Cardiac fibroblast (primary cell): Measurements from ENCODE around the gene TRIM47.

Experiments
- DNase-seq, 2 donors: peaks; one replicate each; pipeline versions ENCODE4 v3.0.0 to v3.0.0-alpha.2; 2010; ENCODE audit warnings: low read depth in 2 of 2
- H3K4me3 ChIP-seq, 2 donors: replicated peaks in 1 of 2; 1 replicate in 1 of 2; 2 replicates in 1 of 2; pipeline ENCODE4 v1.5.1; 2011; ENCODE audit warnings: low read depth in 2 of 2, low read length in 2 of 2, mild to moderate bottlenecking in 2 of 2, moderate library complexity in 1 of 2
- TF ChIP-seq, protein P1 (sequence below): IDR thresholded peaks from one replicate; pipeline ENCODE4 v1.5.1; 2011; ENCODE audit warnings: low read depth, mild to moderate bottlenecking, low read length, inconsistent platforms

The TRIM47 gene

GRCh38 chr17:75834928-75835653 lies 43.3 kb downstream of the TRIM47 start:
- DNase-seq: no peak
- TF ChIP-seq, protein P1, sequence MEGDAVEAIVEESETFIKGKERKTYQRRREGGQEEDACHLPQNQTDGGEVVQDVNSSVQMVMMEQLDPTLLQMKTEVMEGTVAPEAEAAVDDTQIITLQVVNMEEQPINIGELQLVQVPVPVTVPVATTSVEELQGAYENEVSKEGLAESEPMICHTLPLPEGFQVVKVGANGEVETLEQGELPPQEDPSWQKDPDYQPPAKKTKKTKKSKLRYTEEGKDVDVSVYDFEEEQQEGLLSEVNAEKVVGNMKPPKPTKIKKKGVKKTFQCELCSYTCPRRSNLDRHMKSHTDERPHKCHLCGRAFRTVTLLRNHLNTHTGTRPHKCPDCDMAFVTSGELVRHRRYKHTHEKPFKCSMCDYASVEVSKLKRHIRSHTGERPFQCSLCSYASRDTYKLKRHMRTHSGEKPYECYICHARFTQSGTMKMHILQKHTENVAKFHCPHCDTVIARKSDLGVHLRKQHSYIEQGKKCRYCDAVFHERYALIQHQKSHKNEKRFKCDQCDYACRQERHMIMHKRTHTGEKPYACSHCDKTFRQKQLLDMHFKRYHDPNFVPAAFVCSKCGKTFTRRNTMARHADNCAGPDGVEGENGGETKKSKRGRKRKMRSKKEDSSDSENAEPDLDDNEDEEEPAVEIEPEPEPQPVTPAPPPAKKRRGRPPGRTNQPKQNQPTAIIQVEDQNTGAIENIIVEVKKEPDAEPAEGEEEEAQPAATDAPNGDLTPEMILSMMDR: no peak
- H3K4me3 ChIP-seq: no peak overlapping the region

DNA sequence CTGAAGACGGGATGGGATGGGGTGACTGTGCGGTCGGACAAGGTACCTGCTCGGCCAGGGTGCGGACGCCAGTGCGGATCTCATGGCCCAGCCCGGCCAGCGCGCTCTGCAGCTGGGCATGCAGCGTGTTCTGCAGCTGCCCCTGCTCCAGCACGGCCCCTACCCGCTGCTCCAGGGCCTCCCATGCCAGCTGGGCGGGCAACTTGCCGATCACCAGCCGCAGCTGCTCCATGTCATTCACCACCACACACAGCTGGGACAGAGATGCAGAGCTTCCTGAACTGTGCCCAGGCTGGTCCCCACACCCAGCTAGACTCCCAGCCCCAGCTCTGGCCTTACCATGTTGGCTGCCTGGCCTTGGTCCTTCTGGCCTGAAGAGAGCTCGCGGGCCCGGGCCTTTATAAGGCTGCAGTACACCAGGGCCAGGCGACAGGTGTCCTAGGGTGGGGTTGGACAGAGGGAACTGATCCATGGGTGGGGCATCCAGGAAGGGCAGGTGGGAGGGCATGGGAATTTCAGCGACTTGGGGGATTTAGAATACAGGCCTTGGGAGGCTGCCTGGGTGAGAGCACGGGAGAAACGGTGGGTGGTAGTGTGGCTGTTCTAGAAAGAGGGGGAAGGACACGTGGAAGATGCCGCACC lies 44.0 kb downstream of the TRIM47 start:
- TF ChIP-seq, protein P1: no peak
- no peak for DNase-seq
- H3K4me3 ChIP-seq: no peak overlapping the region

- no peak for DNase-seq
- TF ChIP-seq, protein P1: no peak
- no peak overlapping the region for H3K4me3 ChIP-seq
Measured at GRCh38 chr17:75832652-75833400, 45.6 kb downstream of the TRIM47 start.

DNA sequence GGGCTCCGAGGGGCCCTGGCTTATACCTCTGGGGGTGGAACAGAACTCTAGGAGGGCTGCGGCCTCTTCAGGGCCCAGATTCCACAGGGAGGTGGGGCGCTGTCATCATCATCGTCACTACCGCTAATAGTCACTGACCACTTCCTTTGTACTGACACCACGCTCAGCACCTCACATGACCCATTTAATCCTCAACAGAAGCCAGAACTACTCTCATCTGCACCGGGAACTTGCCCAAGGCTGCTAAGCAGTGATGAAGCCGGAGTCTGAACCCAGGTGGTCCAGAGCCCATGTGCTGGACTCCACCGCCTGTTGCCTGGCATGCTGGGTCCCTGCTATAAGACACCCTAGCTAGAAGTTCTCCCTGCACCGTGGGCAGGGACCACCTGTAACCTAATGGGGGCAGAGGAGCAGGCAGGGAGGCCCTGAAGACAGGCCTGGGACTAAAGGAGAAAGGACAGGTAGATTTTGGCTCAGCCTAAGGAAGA lies 46.2 kb downstream of the TRIM47 start:
- no peak overlapping the region for H3K4me3 ChIP-seq
- TF ChIP-seq, protein P1: no peak
- DNase-seq: peak; percentile 74 to 77

DNA sequence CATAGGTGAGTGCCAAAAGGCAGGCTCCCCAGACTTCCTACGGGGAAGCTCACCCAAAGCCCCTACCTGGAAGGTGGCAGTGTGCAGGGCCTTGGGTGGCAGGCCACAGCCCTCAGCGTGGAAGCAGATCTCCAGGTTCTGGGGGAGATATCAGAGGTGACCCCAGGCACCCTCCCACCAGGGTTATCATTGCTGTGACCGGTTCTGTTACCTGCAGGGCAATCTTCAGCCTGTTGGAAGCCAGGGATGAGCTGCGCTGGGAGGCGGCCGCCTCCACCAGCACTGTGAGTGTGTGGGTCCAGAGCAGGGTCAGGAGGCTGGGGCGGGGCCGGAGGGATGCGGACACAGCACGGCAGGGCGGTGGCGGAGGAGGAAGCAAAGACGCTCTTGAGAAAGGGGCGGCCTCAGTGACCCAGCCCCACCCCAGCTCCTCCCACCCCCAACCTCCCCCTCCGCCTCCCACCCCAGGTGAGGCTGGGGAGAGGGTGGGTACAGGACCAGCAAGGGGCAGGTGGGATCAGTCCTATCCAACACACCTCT lies 47.3 kb downstream of the TRIM47 start:
- TF ChIP-seq, protein P1: no peak
- DNase-seq: no peak
- H3K4me3 ChIP-seq: no peak overlapping the region

DNA sequence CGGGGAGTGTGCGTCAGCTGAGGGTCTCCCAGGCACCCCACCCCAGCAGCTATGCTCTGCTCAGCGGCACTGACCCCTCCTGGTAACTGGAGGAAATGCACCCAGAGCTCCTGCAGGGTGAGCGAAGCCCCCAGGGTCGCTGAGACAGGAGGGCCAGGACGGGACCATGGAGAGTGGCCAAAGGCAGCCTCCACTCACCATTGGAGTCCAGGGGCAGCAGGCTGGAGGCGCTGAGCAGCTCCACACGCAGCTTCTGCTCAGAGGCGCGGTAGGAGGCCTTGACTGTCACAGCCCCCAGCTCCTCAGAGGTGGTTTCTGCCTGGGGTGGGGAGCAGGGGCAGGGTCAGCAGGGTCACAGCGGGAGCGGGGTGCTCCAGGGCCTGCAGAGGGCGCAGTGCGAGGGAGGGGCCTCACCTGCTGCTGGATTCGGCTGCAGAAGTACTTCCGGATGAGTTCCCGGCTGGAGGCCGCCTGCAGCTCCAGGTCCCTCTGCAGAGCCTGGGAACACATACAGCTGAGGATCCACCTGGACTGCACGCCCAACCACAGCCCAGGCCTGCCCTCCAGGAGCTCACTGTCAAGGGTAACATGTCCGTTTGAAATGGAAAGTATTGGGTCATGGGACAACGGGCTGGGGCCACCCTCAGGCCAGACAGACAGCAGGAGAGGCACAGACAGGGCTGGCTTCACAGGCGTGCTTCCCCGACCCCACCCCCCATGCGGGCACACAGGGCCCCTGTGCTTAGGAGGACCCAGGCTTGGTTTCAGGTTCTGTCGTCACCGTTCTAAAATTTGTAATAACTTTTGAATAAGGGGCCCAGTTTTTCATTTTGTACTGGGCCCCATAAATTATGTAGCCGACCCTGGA lies 48.0 kb downstream of the TRIM47 start:
- no peak for DNase-seq
- H3K4me3 ChIP-seq: no peak overlapping the region
- TF ChIP-seq, protein P1: peak; percentile 71
